ENCODE data around the gene TENT5C. TPM values are rescaled to one million over a fixed set of nuclear protein-coding genes. Genes with fewer than 3 reads are reported as not detected.

Gene TENT5C
- total RNA-seq, 5 donors from 2014 or later (not counting 1 experiment from before 2014, with no cell fraction given), result 7.6 to 133 (median 11.2) TPM

- ATAC-seq (replicated peaks in 1 of 4) (no peak), DNase-seq (no peak)
- H3K4me1 Mint-ChIP-seq, result peaks cover 30 to 47% (median 32%) of the 10 kb centered on the region in 3 donors
- Histone ChIP-seq H3K36me3 (ENCODE audit: control insufficient read depth in 2 of 2, extremely low read depth in 1 of 2, insufficient read depth in 1 of 2, low read length in 1 of 2) (no peaks in the 10 kb centered on the region), H3K4me1 (ENCODE audit: control insufficient read depth in 1 of 2, extremely low read depth in 1 of 2, insufficient read depth in 2 of 2, low read length in 2 of 2) (peaks cover 0 to 6% of the 10 kb centered on the region in 2 experiments), H3K9me3 (no peaks in the 10 kb centered on the region), H3K27me3 (replicated peaks in 1 of 2; ENCODE audit: control insufficient read depth in 2 of 2, extremely low read depth in 1 of 2, insufficient read depth in 2 of 2, low read length in 1 of 2) (no peaks in the 10 kb centered on the region), H3K27ac (ENCODE audit: low read length) (no peak overlapping the region), H3K4me3 (ENCODE audit: control insufficient read depth in 1 of 2, extremely low read depth in 1 of 2, low read length in 1 of 2) (no peak overlapping the region)
- no peak overlapping the region for H3K27ac Mint-ChIP-seq
- CTCF ChIA-PET, result interaction anchor here in 1 of 2 donors (1.1 to 2.3 kb wide), 2 partner anchors 20 to 43 kb away, joined by 3 to 11 read pairs; no protein-coding TSS in a partner anchor
- WGBS (ENCODE audit: insufficient coverage), result 84% methylated on average over 3 of the region's 7 CpGs
- H3K27me3 Mint-ChIP-seq, result peaks cover 0 to 15% of the 10 kb centered on the region in 2 donors
- no peak overlapping the region for H3K4me3 Mint-ChIP-seq
- H3K36me3 Mint-ChIP-seq, result peaks cover 24% of the 10 kb centered on the region
- no peaks in the 10 kb centered on the region for H3K9me3 Mint-ChIP-seq
- POLR2A ChIA-PET, result interaction anchor here (0.5 to 1.2 kb wide), 3 partner anchors 19 to 46 kb away, joined by 3 read pairs; no protein-coding TSS in a partner anchor
Observed at GRCh38 chr1:117631359-117632160, 25.7 kb downstream of the TENT5C start.

DNA sequence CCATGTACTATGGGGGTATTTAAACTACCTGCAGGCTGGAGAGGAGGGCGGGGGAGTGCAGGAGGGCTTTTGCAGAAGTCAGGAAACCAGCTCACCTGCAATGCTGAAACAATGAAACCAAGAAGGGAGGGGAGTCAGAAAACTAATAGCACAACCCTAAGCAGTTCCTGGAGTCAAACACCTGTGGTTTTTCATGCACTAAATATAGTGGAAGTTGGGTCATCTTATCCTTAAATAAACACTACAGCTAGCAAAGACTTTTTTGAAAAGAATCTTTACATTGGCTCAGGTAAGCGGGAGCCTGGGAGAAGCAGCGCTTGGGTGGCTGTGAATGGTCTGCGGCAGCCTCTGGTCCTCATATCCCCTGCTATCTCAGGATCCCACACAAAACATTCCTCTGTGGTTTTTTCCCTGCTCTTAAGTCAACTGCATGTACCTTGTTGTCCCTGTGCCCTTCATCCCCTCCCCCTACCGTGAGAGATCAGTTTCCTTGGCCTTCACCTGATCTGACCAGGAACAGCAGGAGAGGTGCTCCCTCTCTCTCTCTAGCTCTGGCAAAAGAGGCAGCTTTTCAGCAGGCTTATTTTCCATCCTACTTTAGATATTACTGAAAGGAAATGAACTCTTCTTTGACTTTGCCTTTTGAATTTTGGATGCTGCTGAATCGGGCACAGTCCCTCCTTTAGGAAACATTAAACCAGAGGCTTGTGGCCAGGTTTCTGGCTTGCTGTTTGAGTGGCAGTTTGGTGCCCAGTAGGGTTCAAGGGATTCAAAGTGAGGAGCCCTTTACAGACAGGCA is 26.6 kb downstream of the TENT5C start:
- no peaks in the 10 kb centered on the region for H3K27me3 ChIP-seq (replicated peaks in 1 of 2; ENCODE audit: control insufficient read depth in 2 of 2, extremely low read depth in 1 of 2, insufficient read depth in 2 of 2, low read length in 1 of 2)
- H3K36me3 ChIP-seq (ENCODE audit: control insufficient read depth in 2 of 2, extremely low read depth in 1 of 2, insufficient read depth in 1 of 2, low read length in 1 of 2), result no peaks in the 10 kb centered on the region
- Mint-ChIP-seq H3K9me3 (no peaks in the 10 kb centered on the region), H3K36me3 (peaks cover 18% of the 10 kb centered on the region), H3K27me3 (peaks cover 0 to 15% of the 10 kb centered on the region in 2 donors), H3K27ac (peak overlapping the region in 1 of 2 donors; percentile 41), H3K4me3 (no peak overlapping the region), H3K4me1 (peaks cover 33 to 48% (median 35%) of the 10 kb centered on the region in 3 donors)
- no peaks in the 10 kb centered on the region for H3K9me3 ChIP-seq
- ChIA-PET POLR2A (interaction anchor here in 1 of 2 donors (0.6 kb wide), 1 partner anchor 47 kb away, joined by 3 read pairs; no protein-coding TSS in a partner anchor), CTCF (interaction anchor here in 1 of 2 donors (2.3 kb wide), 1 partner anchor 42 kb away, joined by 11 read pairs; no protein-coding TSS in a partner anchor)
- no peak overlapping the region for H3K4me3 ChIP-seq (ENCODE audit: control insufficient read depth in 1 of 2, extremely low read depth in 1 of 2, low read length in 1 of 2)
- DNase-seq (no peak), ATAC-seq (replicated peaks in 1 of 4) (no peak)
- peaks cover 0 to 11% of the 10 kb centered on the region in 2 experiments for H3K4me1 ChIP-seq (ENCODE audit: control insufficient read depth in 1 of 2, extremely low read depth in 1 of 2, insufficient read depth in 2 of 2, low read length in 2 of 2)
- H3K27ac ChIP-seq (ENCODE audit: low read length), result no peak overlapping the region
- 88% methylated on average over 4 of the region's 6 CpGs for WGBS (ENCODE audit: insufficient coverage)

- H3K9me3 Mint-ChIP-seq, result no peaks in the 10 kb centered on the region
- DNase-seq (no peak), ATAC-seq (replicated peaks in 1 of 4) (no peak)
- no peak overlapping the region for H3K4me3 Mint-ChIP-seq
- H3K36me3 Mint-ChIP-seq, result peaks cover 17% of the 10 kb centered on the region
- no peaks in the 10 kb centered on the region for H3K9me3 ChIP-seq
- H3K4me1 Mint-ChIP-seq, result peaks cover 29 to 46% (median 36%) of the 10 kb centered on the region in 3 donors
- ChIA-PET CTCF (no interaction called here), POLR2A (no interaction called here)
- WGBS (ENCODE audit: insufficient coverage), result 73% methylated on average over 2 of the region's 5 CpGs
- H3K36me3 ChIP-seq (ENCODE audit: control insufficient read depth in 2 of 2, extremely low read depth in 1 of 2, insufficient read depth in 1 of 2, low read length in 1 of 2), result no peaks in the 10 kb centered on the region
- peaks cover 0 to 17% of the 10 kb centered on the region in 2 donors for H3K27me3 Mint-ChIP-seq
- no peak overlapping the region for H3K4me3 ChIP-seq (ENCODE audit: control insufficient read depth in 1 of 2, extremely low read depth in 1 of 2, low read length in 1 of 2)
- H3K27ac ChIP-seq (ENCODE audit: low read length), result no peak overlapping the region
- H3K27ac Mint-ChIP-seq, result no peak overlapping the region
- no peaks in the 10 kb centered on the region for H3K27me3 ChIP-seq (replicated peaks in 1 of 2; ENCODE audit: control insufficient read depth in 2 of 2, extremely low read depth in 1 of 2, insufficient read depth in 2 of 2, low read length in 1 of 2)
- H3K4me1 ChIP-seq (ENCODE audit: control insufficient read depth in 1 of 2, extremely low read depth in 1 of 2, insufficient read depth in 2 of 2, low read length in 2 of 2), result peaks cover 0 to 11% of the 10 kb centered on the region in 2 experiments
Observed at GRCh38 chr1:117633068-117633345, 27.2 kb downstream of the TENT5C start.

DNA sequence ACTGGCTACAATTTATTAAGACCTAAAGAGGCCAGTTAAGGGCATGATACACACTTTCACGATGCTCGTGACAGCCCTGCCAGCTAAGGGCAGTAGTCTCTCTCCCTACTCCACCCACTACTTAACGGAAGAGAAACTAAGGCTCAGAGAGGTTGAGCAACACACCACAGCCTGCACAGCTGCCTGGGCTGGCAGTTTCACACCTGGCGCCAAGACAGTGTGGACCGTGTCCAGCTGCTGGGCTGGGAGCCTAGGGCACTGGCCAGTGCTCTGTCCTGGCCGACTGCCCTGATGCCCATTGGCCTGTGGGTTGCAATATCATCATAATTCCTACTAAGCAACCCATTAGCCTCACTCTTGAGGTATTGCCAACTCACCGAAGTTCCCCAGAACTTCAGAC is 27.6 kb downstream of the TENT5C start:
- no peaks in the 10 kb centered on the region for H3K9me3 ChIP-seq
- DNase-seq (no peak), ATAC-seq (replicated peaks in 1 of 4) (peak in 1 of 4 experiments; percentile 5)
- H3K4me1 ChIP-seq (ENCODE audit: control insufficient read depth in 1 of 2, extremely low read depth in 1 of 2, insufficient read depth in 2 of 2, low read length in 2 of 2), result peaks cover 0 to 11% of the 10 kb centered on the region in 2 experiments
- 69% methylated on average over 6 of the region's 7 CpGs for WGBS (ENCODE audit: insufficient coverage)
- Mint-ChIP-seq H3K4me3 (no peak overlapping the region), H3K27me3 (peaks cover 0 to 20% of the 10 kb centered on the region in 2 donors), H3K4me1 (peaks cover 29 to 46% (median 36%) of the 10 kb centered on the region in 3 donors), H3K9me3 (no peaks in the 10 kb centered on the region), H3K36me3 (peaks cover 17% of the 10 kb centered on the region), H3K27ac (no peak overlapping the region)
- no peak overlapping the region for H3K27ac ChIP-seq (ENCODE audit: low read length)
- H3K27me3 ChIP-seq (replicated peaks in 1 of 2; ENCODE audit: control insufficient read depth in 2 of 2, extremely low read depth in 1 of 2, insufficient read depth in 2 of 2, low read length in 1 of 2), result no peaks in the 10 kb centered on the region
- no peaks in the 10 kb centered on the region for H3K36me3 ChIP-seq (ENCODE audit: control insufficient read depth in 2 of 2, extremely low read depth in 1 of 2, insufficient read depth in 1 of 2, low read length in 1 of 2)
- no peak overlapping the region for H3K4me3 ChIP-seq (ENCODE audit: control insufficient read depth in 1 of 2, extremely low read depth in 1 of 2, low read length in 1 of 2)
- ChIA-PET POLR2A (no interaction called here), CTCF (no interaction called here)

DNA sequence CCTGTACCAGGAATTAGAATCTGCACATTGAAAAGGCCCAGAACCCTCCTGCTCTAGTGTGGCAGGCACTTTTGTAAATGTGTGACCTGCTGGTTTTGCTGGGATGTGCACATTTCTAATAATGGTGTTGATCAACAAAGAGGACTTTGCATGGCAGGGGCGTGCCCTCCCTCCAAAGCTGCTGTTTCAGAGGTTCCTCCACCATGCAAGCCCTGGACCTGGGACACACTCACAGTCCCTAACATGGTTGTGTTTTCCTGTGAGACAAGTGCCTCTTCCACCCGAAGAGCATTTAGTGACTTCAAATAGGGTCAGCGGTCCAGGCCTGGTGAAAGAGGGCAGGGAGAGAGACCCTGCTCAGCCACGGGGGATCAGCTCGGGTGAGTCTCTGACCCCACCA is 28.1 kb downstream of the TENT5C start:
- Histone ChIP-seq H3K4me1 (ENCODE audit: control insufficient read depth in 1 of 2, extremely low read depth in 1 of 2, insufficient read depth in 2 of 2, low read length in 2 of 2) (peaks cover 0 to 11% of the 10 kb centered on the region in 2 experiments), H3K36me3 (ENCODE audit: control insufficient read depth in 2 of 2, extremely low read depth in 1 of 2, insufficient read depth in 1 of 2, low read length in 1 of 2) (no peaks in the 10 kb centered on the region), H3K27me3 (replicated peaks in 1 of 2; ENCODE audit: control insufficient read depth in 2 of 2, extremely low read depth in 1 of 2, insufficient read depth in 2 of 2, low read length in 1 of 2) (no peaks in the 10 kb centered on the region), H3K27ac (ENCODE audit: low read length) (no peak overlapping the region), H3K9me3 (no peaks in the 10 kb centered on the region), H3K4me3 (ENCODE audit: control insufficient read depth in 1 of 2, extremely low read depth in 1 of 2, low read length in 1 of 2) (no peak overlapping the region)
- H3K36me3 Mint-ChIP-seq, result peaks cover 14% of the 10 kb centered on the region
- peaks cover 27 to 43% (median 36%) of the 10 kb centered on the region in 3 donors for H3K4me1 Mint-ChIP-seq
- DNase-seq (no peak), ATAC-seq (replicated peaks in 1 of 4) (no peak)
- ChIA-PET POLR2A (no interaction called here), CTCF (interaction anchor here in 1 of 2 donors (0.6 kb wide), 1 partner anchor 900 kb away, joined by 3 read pairs; no protein-coding TSS in a partner anchor)
- 81% methylated on average over 2 of the region's 5 CpGs for WGBS (ENCODE audit: insufficient coverage)
- H3K27ac Mint-ChIP-seq, result no peak overlapping the region
- no peaks in the 10 kb centered on the region for H3K9me3 Mint-ChIP-seq
- H3K27me3 Mint-ChIP-seq, result peaks cover 0 to 23% of the 10 kb centered on the region in 2 donors
- no peak overlapping the region for H3K4me3 Mint-ChIP-seq

DNA sequence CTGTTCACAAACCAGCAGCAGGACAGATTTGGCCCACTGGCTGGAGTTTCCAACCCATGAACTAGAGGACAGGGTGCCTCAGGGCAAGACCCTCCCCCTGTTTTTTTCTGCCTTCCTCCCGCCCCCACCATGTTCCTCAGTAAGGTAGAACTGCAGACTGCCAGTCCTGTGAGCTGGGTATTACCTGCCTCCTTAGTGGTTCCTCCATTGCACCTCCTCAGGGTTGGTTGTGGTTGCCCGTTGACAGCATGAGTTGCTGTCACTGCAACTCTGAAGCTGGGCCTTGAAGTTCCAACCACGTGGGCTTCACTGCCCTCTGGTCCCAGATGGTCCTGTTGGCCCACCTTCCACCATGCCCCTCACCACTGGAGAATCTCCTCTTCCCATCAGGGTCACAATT is 28.8 kb downstream of the TENT5C start:
- Mint-ChIP-seq H3K4me1 (peaks cover 20 to 41% (median 35%) of the 10 kb centered on the region in 3 donors), H3K36me3 (peaks cover 7% of the 10 kb centered on the region), H3K4me3 (no peak overlapping the region), H3K27ac (no peak overlapping the region), H3K27me3 (peaks cover 0 to 23% of the 10 kb centered on the region in 2 donors), H3K9me3 (no peaks in the 10 kb centered on the region)
- CTCF ChIA-PET, result no interaction called here
- Histone ChIP-seq H3K36me3 (ENCODE audit: control insufficient read depth in 2 of 2, extremely low read depth in 1 of 2, insufficient read depth in 1 of 2, low read length in 1 of 2) (no peaks in the 10 kb centered on the region), H3K27ac (ENCODE audit: low read length) (no peak overlapping the region), H3K4me1 (ENCODE audit: control insufficient read depth in 1 of 2, extremely low read depth in 1 of 2, insufficient read depth in 2 of 2, low read length in 2 of 2) (peaks cover 0 to 11% of the 10 kb centered on the region in 2 experiments), H3K4me3 (ENCODE audit: control insufficient read depth in 1 of 2, extremely low read depth in 1 of 2, low read length in 1 of 2) (no peak overlapping the region), H3K9me3 (no peaks in the 10 kb centered on the region), H3K27me3 (replicated peaks in 1 of 2; ENCODE audit: control insufficient read depth in 2 of 2, extremely low read depth in 1 of 2, insufficient read depth in 2 of 2, low read length in 1 of 2) (no peaks in the 10 kb centered on the region)
- DNase-seq (no peak), ATAC-seq (replicated peaks in 1 of 4) (no peak)
- WGBS (ENCODE audit: insufficient coverage), result 62% methylated on average over 2 of the region's 3 CpGs
- POLR2A ChIA-PET, result no interaction called here

Measured in T-cell (primary cell).